ENCODE results near the gene DEGS1.

GRCh38 chr1:224183591-224184312 is 712 bp downstream of the DEGS1 start:
- TF ChIP-seq TCF7L2 (IDR thresholded peaks at IDR 0.05; ENCODE audit: low read depth, low read length) = no peak
- no peak for TF ChIP-seq CTCF (IDR thresholded peaks at IDR 0.05)
